NCI-H128 (cell line): ENCODE results near the gene TNFRSF13B.
"Not testable (repeated sequence)": the region's sequence is repeated elsewhere in the genome, so short reads cannot be mapped to it uniquely, and the experiment has no call there.

Experiments used
- DNase-seq: peaks from one replicate; lab custom pipeline; 2025; ENCODE audit not compliant: unreplicated experiment; lab: John Stamatoyannopoulos, UW

TNFRSF13B gene

GRCh38 chr17:16927641-16928321, 44.1 kb downstream of the TNFRSF13B start:
- no peak for DNase-seq

- no peak for DNase-seq
Observed at GRCh38 chr17:16926571-16927451, 45.1 kb downstream of the TNFRSF13B start.

- no peak for DNase-seq
Observed at GRCh38 chr17:16926061-16926511, 45.8 kb downstream of the TNFRSF13B start.

GRCh38 chr17:16925461-16926060, 46.4 kb downstream of the TNFRSF13B start:
- DNase-seq = no peak

GRCh38 chr17:16924696-16925440, 47.0 kb downstream of the TNFRSF13B start:
- DNase-seq = no peak

- DNase-seq = no peak
Observed at GRCh38 chr17:16923904-16924695, 47.8 kb downstream of the TNFRSF13B start.

- no peak for DNase-seq
Observed at GRCh38 chr17:16923097-16923903, 48.6 kb downstream of the TNFRSF13B start.

- DNase-seq = no peak
Observed at GRCh38 chr17:16922386-16923096, 49.4 kb downstream of the TNFRSF13B start.

- DNase-seq = not testable (repeated sequence)
Observed at GRCh38 chr17:16921451-16921850, 50.5 kb downstream of the TNFRSF13B start.

- DNase-seq = no peak
Observed at GRCh38 chr17:16920628-16921020, 51.3 kb downstream of the TNFRSF13B start.

GRCh38 chr17:16919663-16920627, 52.0 kb downstream of the TNFRSF13B start:
- no peak for DNase-seq

GRCh38 chr17:16918443-16918842, 53.5 kb downstream of the TNFRSF13B start:
- no peak for DNase-seq

GRCh38 chr17:16917671-16918394, 54.1 kb downstream of the TNFRSF13B start:
- no peak for DNase-seq

- DNase-seq = no peak
Observed at GRCh38 chr17:16916557-16916920, 55.4 kb downstream of the TNFRSF13B start.

GRCh38 chr17:16915752-16916556, 56.0 kb downstream of the TNFRSF13B start:
- no peak for DNase-seq

GRCh38 chr17:16913463-16913862, 58.5 kb downstream of the TNFRSF13B start:
- no peak for DNase-seq
